PC-3 (cell line): Measurements from ENCODE around the gene ZFHX3. TPM values are rescaled to one million over a fixed set of nuclear protein-coding genes. Genes with fewer than 3 reads are reported as not detected.

Experiments used
- ATAC-seq: fragments of 200-7000 bp; cut with Tn5 transposase; 2 replicates; pipeline ENCODE4 v1.9.1; 2020; ENCODE audit warnings: mild to moderate bottlenecking, moderate library complexity
- BruUV-seq: library from RNA; stranded (reverse); fragments of 400-500 nt; replicated peaks from 2 replicates; lab custom pipeline; 2021; lab: Mats Ljungman, UMichigan
- CTCF ChIA-PET: fragments of 300-600 bp; sonication (Branson Sonifier 250); formaldehyde crosslinking; loops from one replicate; lab custom pipeline; 2022; ENCODE audit warnings: antibody characterized with exemption; lab: Charles Lee
- POLR2A ChIA-PET: fragments of 300-600 bp; sonication (Branson Sonifier 250); formaldehyde crosslinking; loops from one replicate; lab custom pipeline; 2022; ENCODE audit warnings: antibody characterized with exemption; ENCODE audit not compliant: unreplicated experiment; lab: Charles Lee
- DNase-seq: peaks from one replicate; pipeline ENCODE4 v3.0.0-alpha.2; 2015
- H2AFZ ChIP-seq: fragments of 300-600 bp; sonication (generic); 2 replicates; pipeline ENCODE4 v1.6.0; 2016; ENCODE audit warnings: antibody characterized with exemption, low read length
- H3F3A ChIP-seq: fragments of 300-600 bp; sonication (generic); one replicate; pipeline ENCODE4 v1.6.0; 2017; ENCODE audit warnings: antibody characterized with exemption, low read length, control low read depth, mild to moderate bottlenecking; ENCODE audit not compliant: unreplicated experiment
- H3K27ac ChIP-seq: fragments of 300-600 bp; sonication (generic); 2 replicates; pipeline ENCODE4 v1.5.1; 2016; ENCODE audit warnings: mild to moderate bottlenecking, low read length
- H3K27me3 ChIP-seq: fragments of 300-600 bp; sonication (generic); 2 replicates; pipeline ENCODE4 v1.6.1; 2016; ENCODE audit warnings: low read length, mixed read lengths
- H3K36me3 ChIP-seq: fragments of 300-600 bp; sonication (generic); 2 replicates; pipeline ENCODE4 v1.6.1; 2016; ENCODE audit warnings: low read depth, mixed run types, low read length, mixed read lengths
- H3K4me1 ChIP-seq: fragments of 300-600 bp; sonication (generic); 2 replicates; pipeline ENCODE4 v1.5.1; 2016; ENCODE audit warnings: low read length; ENCODE audit not compliant: insufficient read depth
- H3K4me2 ChIP-seq: fragments of 300-600 bp; sonication (generic); 2 replicates; pipeline ENCODE4 v1.6.0; 2016; ENCODE audit warnings: low read length
- H3K4me3 ChIP-seq: fragments of 300-600 bp; sonication (generic); 2 replicates; pipeline ENCODE4 v1.5.1; 2016; ENCODE audit warnings: mild to moderate bottlenecking, low read length, mixed read lengths
- H3K79me2 ChIP-seq: fragments of 300-600 bp; sonication (generic); 2 replicates; pipeline ENCODE4 v1.6.1; 2017; ENCODE audit warnings: low read length, mixed read lengths
- H3K9ac ChIP-seq: fragments of 300-600 bp; sonication (generic); 2 replicates; pipeline ENCODE4 v1.6.0; 2016; ENCODE audit warnings: mild to moderate bottlenecking, low read length
- H3K9me2 ChIP-seq: fragments of 300-600 bp; sonication (generic); replicated peaks from 2 replicates; pipeline ENCODE4 v1.6.1; 2016; ENCODE audit warnings: mixed run types, low read length, mixed read lengths
- H3K9me3 ChIP-seq: fragments of 300-600 bp; sonication (generic); 2 replicates; pipeline ENCODE4 v1.6.1; 2016; ENCODE audit warnings: low read length, mixed read lengths
- H4K20me1 ChIP-seq: fragments of 300-600 bp; sonication (generic); 2 replicates; pipeline ENCODE4 v1.6.1; 2016; ENCODE audit warnings: low read length, mixed read lengths
- CTCF ChIP-seq: fragments of 300-600 bp; sonication (generic); conservative IDR thresholded peaks from 2 replicates; pipeline ENCODE4 v1.5.1; 2017; ENCODE audit warnings: antibody characterized with exemption, low read depth, mild to moderate bottlenecking, low read length
- EZH2 ChIP-seq: fragments of 300-600 bp; sonication (generic); IDR thresholded peaks from one replicate; pipeline ENCODE4 v1.6.1; 2017; ENCODE audit warnings: antibody characterized with exemption, mild to moderate bottlenecking, low read length; ENCODE audit not compliant: unreplicated experiment
- EZH2phosphoT487 ChIP-seq: fragments of 300-600 bp; sonication (generic); IDR thresholded peaks from 2 replicates; pipeline ENCODE4 v1.6.1; 2018; ENCODE audit warnings: mild to moderate bottlenecking, antibody characterized with exemption, low read length, borderline replicate concordance
- intact Hi-C: fragments of 100-400 bp; cut with micrococcal nuclease; formaldehyde crosslinking; loops from 2 replicates; pipeline ENCODE4 v1.9.0; 2023
- total RNA-seq: library from RNA; depleted of rRNA; stranded (reverse); fragments of >200 nt; gene quantifications from 2 replicates; pipeline ENCODE4 v1.2.3, GENCODE V29; 2014

ZFHX3 gene
- total RNA-seq, 1 experiment from 2014 or later, result 3.5 TPM

- no peak overlapping the region for H3K9ac ChIP-seq
- H3K4me3 ChIP-seq, result no peak overlapping the region
- no peaks in the 10 kb centered on the region for H3K27me3 ChIP-seq
- H2AFZ ChIP-seq, result no peak overlapping the region
- no peaks in the 10 kb centered on the region for H3K36me3 ChIP-seq
- no peak for TF ChIP-seq EZH2phosphoT487
- TF ChIP-seq EZH2, result no peak
- no peak for TF ChIP-seq CTCF
- POLR2A ChIA-PET, result no interaction called here
- BruUV-seq, result no TSS peak
- H3K9me3 ChIP-seq, result no peaks in the 10 kb centered on the region
- H3F3A ChIP-seq, result no peaks in the 10 kb centered on the region
- peaks cover 29% of the 10 kb centered on the region for H3K4me1 ChIP-seq
- ATAC-seq, result no peak
- CTCF ChIA-PET, result no interaction called here
- H3K79me2 ChIP-seq, result peaks cover 86% of the 10 kb centered on the region
- no peaks in the 10 kb centered on the region for H3K9me2 ChIP-seq
- intact Hi-C loops, result no loop called here
- H3K4me2 ChIP-seq, result no peak overlapping the region
- no peaks in the 10 kb centered on the region for H4K20me1 ChIP-seq
- no peak overlapping the region for H3K27ac ChIP-seq
- no peak for DNase-seq
Measured at GRCh38 chr16:72985148-72985941, 62.6 kb downstream of the ZFHX3 start.

DNA sequence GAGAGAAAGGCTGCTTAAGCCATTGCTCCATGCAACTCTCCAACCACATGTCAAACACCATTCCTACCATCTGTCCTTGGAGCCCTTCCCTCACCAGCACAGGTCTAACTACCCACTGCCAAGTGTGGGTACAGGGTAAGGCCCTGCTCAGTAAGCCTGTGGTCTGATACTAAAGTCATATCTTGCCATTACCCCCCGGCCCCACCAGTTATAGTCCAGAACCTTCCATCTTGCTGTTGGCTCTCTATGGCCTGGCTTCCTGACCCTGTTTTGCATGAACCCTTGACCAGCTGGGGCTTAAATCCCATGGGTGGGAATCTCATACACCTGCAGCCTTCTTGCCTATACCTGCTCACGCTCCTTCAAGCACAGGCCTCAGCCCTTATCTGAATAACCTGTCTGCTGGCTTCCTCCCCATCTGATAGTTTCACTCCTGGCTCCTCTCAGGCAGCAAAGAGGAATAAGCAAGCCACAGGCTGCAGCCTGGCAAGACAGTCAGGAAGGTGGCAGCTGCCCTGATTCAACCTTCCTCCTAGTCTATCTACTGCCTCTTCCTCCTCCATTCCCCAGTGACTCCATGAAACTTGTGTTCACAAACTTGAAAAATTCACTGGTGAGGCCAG is 64.1 kb downstream of the ZFHX3 start:
- no peak overlapping the region for H3K27ac ChIP-seq
- no peaks in the 10 kb centered on the region for H3K27me3 ChIP-seq
- no peak for DNase-seq
- CTCF ChIA-PET, result no interaction called here
- no peaks in the 10 kb centered on the region for H3K9me2 ChIP-seq
- POLR2A ChIA-PET, result no interaction called here
- H3K79me2 ChIP-seq, result peaks cover 96% of the 10 kb centered on the region
- intact Hi-C loops, result no loop called here
- H3K4me1 ChIP-seq, result peaks cover 19% of the 10 kb centered on the region
- H3F3A ChIP-seq, result no peaks in the 10 kb centered on the region
- no peak overlapping the region for H2AFZ ChIP-seq
- no peaks in the 10 kb centered on the region for H4K20me1 ChIP-seq
- no peaks in the 10 kb centered on the region for H3K36me3 ChIP-seq
- no peak overlapping the region for H3K4me3 ChIP-seq
- no peak for ATAC-seq
- no peaks in the 10 kb centered on the region for H3K9me3 ChIP-seq
- H3K9ac ChIP-seq, result no peak overlapping the region
- no peak overlapping the region for H3K4me2 ChIP-seq
- TF ChIP-seq CTCF, result no peak
- no peak for TF ChIP-seq EZH2phosphoT487
- TF ChIP-seq EZH2, result no peak
- no TSS peak for BruUV-seq

GRCh38 chr16:72983241-72983640 is 64.7 kb downstream of the ZFHX3 start:
- ChIA-PET POLR2A (no interaction called here), CTCF (no interaction called here)
- Histone ChIP-seq H3K4me3 (no peak overlapping the region), H3K27me3 (no peaks in the 10 kb centered on the region), H3K4me1 (peaks cover 13% of the 10 kb centered on the region), H3F3A (no peaks in the 10 kb centered on the region), H3K79me2 (peaks cover 96% of the 10 kb centered on the region), H4K20me1 (no peaks in the 10 kb centered on the region), H3K36me3 (no peaks in the 10 kb centered on the region), H2AFZ (no peak overlapping the region), H3K27ac (no peak overlapping the region), H3K4me2 (no peak overlapping the region), H3K9ac (no peak overlapping the region), H3K9me2 (no peaks in the 10 kb centered on the region), H3K9me3 (no peaks in the 10 kb centered on the region)
- intact Hi-C loops, result no loop called here
- ATAC-seq (no peak), DNase-seq (no peak)
- no TSS peak for BruUV-seq
- TF ChIP-seq EZH2phosphoT487 (no peak), EZH2 (no peak)
